Epithelial cell of proximal tubule (primary cell): Measurements from ENCODE around the gene NLGN1. TPM values are rescaled to one million over a fixed set of nuclear protein-coding genes. Genes with fewer than 3 reads are reported as not detected.

Experiments used
- DNase-seq: peaks from one replicate; pipeline ENCODE4 v3.0.0-alpha.2; 2011; ENCODE audit warnings: low read depth
- H3K4me3 ChIP-seq: 2 replicates; pipeline ENCODE4 v1.5.1; 2011; ENCODE audit warnings: low read depth, mild to moderate bottlenecking, low read length
- total RNA-seq: library from RNA; depleted of rRNA; stranded (reverse); fragments of >200 nt; gene quantifications from 2 replicates; pipeline ENCODE4 v1.2.3, GENCODE V29; 2015
- TF ChIP-seq, protein P1 (sequence below): conservative IDR thresholded peaks from 2 replicates; pipeline ENCODE4 v1.5.1; 2012; ENCODE audit warnings: low read depth, mild to moderate bottlenecking, low read length

NLGN1 gene
- total RNA-seq, 1 donor from 2014 or later = 1.9 TPM

DNA sequence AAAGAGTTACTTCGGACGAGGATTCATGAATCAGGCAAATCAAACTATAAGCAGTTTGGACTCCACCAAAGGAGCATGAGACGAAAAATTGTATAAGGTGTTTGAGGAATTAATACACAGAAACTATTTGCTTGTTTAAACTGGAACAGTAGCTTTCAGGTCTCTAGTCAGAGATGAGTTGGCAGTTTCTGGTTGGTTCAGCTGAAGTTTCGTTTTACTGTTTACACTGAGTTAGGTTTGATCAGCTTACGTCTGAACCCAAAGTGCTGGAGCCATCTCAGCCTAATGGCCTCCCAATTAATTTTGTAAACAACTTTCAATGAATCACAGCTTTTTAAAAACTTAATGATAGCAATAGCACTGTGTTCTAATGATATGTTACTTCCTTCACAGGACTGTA, 703.7 kb downstream of the NLGN1 start:
- DNase-seq = peak; percentile 52
- TF ChIP-seq, protein P1, sequence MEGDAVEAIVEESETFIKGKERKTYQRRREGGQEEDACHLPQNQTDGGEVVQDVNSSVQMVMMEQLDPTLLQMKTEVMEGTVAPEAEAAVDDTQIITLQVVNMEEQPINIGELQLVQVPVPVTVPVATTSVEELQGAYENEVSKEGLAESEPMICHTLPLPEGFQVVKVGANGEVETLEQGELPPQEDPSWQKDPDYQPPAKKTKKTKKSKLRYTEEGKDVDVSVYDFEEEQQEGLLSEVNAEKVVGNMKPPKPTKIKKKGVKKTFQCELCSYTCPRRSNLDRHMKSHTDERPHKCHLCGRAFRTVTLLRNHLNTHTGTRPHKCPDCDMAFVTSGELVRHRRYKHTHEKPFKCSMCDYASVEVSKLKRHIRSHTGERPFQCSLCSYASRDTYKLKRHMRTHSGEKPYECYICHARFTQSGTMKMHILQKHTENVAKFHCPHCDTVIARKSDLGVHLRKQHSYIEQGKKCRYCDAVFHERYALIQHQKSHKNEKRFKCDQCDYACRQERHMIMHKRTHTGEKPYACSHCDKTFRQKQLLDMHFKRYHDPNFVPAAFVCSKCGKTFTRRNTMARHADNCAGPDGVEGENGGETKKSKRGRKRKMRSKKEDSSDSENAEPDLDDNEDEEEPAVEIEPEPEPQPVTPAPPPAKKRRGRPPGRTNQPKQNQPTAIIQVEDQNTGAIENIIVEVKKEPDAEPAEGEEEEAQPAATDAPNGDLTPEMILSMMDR = no peak
- H3K4me3 ChIP-seq = peak overlapping the region; percentile 19

DNA sequence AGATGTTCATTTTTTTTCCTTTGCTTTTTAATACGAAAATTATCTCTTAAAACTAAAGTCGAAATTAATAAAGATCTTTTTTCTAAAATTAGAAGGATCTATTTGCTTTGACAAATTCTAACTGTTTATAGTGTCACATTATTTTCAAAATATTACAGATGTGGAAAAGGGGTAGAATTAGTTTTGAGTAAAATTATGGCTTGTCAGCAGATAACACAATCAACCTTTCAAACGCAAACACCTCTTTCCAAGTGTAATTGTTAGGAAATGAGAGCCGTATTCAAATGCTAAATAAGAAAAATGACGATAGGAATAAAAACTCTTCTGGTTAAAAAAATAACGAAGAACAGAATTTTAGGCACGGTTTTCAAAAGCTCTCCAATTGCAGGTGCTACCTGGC, 704.7 kb downstream of the NLGN1 start:
- no peak overlapping the region for H3K4me3 ChIP-seq
- TF ChIP-seq, protein P1 = no peak
- no peak for DNase-seq

DNA sequence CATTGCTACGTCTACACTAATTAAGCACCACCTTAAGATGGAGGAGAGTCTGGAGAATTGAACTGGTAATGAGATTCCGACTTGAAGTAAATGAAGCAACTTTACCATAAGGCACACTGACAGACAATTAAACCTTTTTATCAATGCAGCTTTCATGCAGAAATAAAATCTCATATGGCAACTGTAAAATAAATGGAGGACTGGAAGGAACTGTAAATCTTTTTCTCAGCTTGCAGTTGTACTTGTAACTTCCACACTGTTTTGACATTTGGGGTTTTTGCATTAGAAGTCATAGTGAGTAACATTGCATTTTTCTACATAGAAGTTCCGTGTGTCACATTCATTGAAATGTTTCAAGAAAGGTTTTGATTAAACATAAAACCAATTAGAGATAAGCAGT, 705.3 kb downstream of the NLGN1 start:
- no peak overlapping the region for H3K4me3 ChIP-seq
- DNase-seq = no peak
- TF ChIP-seq, protein P1 = no peak

DNA sequence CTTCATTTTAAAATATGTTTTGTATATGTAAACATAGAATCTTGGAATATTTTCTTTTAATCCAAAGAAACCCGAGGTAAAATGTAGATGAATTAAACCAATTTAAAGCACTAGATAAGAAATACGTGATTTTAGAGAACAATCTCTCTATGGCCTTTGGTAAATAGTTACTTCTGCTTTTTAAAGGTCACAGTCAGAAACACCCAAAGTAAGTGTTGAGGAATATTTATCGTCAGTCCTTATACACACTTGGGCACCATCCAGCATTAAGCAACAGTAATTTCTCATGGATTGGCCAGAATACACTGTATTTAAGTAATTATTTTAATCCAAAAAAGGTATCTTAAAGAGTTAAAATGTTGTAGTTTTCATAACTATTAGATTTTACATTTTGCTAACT, 713.2 kb downstream of the NLGN1 start:
- DNase-seq = no peak
- TF ChIP-seq, protein P1 = no peak
- no peak overlapping the region for H3K4me3 ChIP-seq

DNA sequence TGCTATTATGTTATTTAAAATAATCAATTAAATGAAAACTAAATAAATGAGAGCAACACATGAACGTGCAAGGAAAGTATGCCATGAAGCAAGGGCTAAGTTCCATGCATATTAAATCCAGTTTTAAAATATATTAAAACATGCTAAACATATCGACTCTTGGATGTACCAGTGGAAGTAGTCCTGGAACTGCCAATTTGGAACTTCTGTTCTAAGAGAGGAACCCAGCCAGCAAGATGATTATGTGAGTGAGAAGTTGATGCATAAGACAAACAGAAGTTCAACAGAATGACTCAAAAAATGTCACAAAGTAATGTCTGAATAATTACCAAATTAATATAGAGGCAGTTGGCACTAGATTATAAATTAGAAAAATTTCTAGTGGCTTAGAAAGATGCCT, 714.2 kb downstream of the NLGN1 start:
- TF ChIP-seq, protein P1 = no peak
- H3K4me3 ChIP-seq = no peak overlapping the region
- no peak for DNase-seq

DNA sequence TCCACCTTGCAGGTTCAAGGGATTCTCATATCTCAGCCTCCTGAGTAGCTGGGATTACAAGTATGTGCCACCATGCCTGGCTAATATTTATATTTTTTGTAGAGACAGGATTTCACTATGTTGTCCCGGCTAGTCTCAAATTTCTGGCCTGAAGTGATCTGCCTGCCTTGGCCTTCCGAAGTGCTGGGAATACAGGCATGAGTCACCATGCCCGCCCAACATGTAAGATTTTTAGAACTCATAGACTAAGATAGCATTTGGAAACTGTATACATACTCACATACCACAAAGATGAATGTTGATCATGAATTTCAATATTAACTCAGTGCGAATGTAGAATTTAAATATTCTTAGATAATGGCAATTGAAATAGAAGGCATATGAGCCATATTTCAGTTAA, 718.9 kb downstream of the NLGN1 start:
- no peak for DNase-seq
- TF ChIP-seq, protein P1 = no peak
- no peak overlapping the region for H3K4me3 ChIP-seq

DNA sequence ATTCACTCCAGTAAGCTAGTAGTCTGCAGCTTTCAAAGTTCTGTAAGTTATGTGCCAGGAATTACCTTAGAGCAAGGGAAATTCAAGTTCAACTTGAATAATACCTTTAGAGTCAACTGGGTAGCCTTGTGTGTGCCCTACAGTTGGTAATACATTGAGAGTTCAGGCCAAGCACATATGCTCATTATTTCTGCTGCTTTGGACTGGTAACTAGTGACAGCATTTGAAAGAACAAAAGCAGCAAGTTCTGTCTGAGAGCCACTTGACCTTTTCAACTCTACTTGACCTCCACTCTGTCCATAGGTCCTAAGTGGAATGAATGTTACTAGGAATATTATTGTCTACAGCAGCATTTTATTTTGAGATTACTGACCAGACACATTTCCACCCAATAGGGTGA, 723.5 kb downstream of the NLGN1 start:
- TF ChIP-seq, protein P1 = no peak
- no peak overlapping the region for H3K4me3 ChIP-seq
- DNase-seq = no peak
